HAP-1 (cell line): ENCODE results near the gene SLC38A3.
"Not testable (repeated sequence)": the region's sequence is repeated elsewhere in the genome, so short reads cannot be mapped to it uniquely, and the experiment has no call there.

ENCODE experiments used
- DNase-seq, 2 experiments: peaks; one replicate each; pipeline ENCODE4 v3.0.0-alpha.2; 2016 to 2020; ENCODE audit warnings: low spot score in 2 of 2
- H3K27me3 ChIP-seq: fragments of 250-450 bp; sonication (Bioruptor Pico); 2 replicates; pipeline ENCODE4 v1.5.1; 2020; ENCODE audit warnings: low read depth, mild to moderate bottlenecking, moderate library complexity
- H3K36me3 ChIP-seq: fragments of 250-450 bp; sonication (Bioruptor Pico); replicated peaks from 2 replicates; pipeline ENCODE4 v1.5.1; 2020; ENCODE audit warnings: mild to moderate bottlenecking
- H3K4me1 ChIP-seq: fragments of 250-450 bp; sonication (Bioruptor Pico); 2 replicates; pipeline ENCODE4 v1.5.1; 2020; ENCODE audit warnings: mild to moderate bottlenecking
- H3K4me3 ChIP-seq: fragments of 250-450 bp; sonication (Bioruptor Pico); 2 replicates; pipeline ENCODE4 v1.5.1; 2020; ENCODE audit warnings: mild to moderate bottlenecking, moderate library complexity
- H3K9me3 ChIP-seq: fragments of 250-450 bp; sonication (Bioruptor Pico); 2 replicates; pipeline ENCODE4 v1.5.1; 2020; ENCODE audit warnings: mild to moderate bottlenecking, moderate library complexity
- in situ Hi-C: fragments of 300-500 bp; cut with MboI; formaldehyde crosslinking; loops from 3 replicates; pipeline ENCODE4 v1.14.3; 2020; ENCODE audit warnings: low sequenced_read_pairs, inconsistent platforms, mixed read lengths

SLC38A3 gene

DNA sequence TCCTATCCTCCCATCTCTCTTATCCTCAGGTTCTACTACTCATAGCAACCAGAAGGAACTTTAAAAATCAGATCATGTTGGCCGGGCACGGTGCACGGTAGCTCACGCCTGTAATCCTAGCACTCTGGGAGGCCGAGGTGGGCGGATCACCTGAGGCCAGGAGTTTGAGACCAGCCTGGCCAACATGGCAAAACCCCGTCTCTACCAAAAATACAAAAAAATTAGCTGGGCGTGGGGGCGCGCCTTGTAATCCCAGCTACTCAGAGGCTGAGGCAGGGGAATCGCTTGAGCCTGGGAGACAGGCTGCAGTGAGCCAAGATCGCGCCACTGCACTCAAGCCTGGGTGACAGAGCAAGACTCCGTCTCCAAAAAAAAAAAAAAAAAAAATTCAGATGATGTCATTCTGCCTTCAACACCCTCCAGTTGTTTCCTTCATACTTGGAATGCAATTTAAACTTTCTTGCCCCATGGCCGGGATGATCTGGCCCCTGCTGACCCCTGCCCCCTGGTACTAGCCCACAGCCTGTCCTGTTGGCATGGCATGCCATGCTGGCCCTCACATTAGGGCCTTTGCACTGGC is 23.2 kb downstream of the SLC38A3 start:
- peaks cover 10% of the 10 kb centered on the region for H3K4me1 ChIP-seq
- H3K27me3 ChIP-seq, in situ Hi-C loops, DNase-seq, H3K9me3 ChIP-seq, H3K36me3 ChIP-seq: not testable (repeated sequence)
- H3K4me3 ChIP-seq = peak overlapping the region; percentile 50

DNA sequence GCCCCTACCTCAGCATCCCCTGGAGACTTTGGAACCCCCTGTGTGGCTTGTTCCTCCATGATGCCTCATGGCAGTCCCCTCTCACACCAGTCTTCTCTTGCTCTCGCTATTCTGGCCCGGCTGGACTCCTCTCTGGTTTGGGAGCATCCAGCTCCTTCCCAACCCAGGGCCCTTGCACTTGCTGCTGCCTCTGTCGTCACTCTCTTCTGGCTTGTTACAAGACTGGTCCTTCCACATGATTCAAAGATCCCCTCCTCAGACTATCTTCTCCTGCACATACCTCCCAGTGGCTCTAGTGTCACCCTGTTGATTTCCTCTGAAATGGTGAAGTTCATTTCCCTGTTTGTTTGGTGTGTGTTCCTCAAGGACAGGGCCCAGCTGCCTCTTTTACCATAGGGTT is 24.4 kb downstream of the SLC38A3 start:
- no peaks in the 10 kb centered on the region for H3K36me3 ChIP-seq
- H3K4me1 ChIP-seq = peaks cover 10% of the 10 kb centered on the region
- in situ Hi-C loops = no loop called here
- no peaks in the 10 kb centered on the region for H3K9me3 ChIP-seq
- no peak for DNase-seq
- H3K27me3 ChIP-seq = no peaks in the 10 kb centered on the region
- no peak overlapping the region for H3K4me3 ChIP-seq

DNA sequence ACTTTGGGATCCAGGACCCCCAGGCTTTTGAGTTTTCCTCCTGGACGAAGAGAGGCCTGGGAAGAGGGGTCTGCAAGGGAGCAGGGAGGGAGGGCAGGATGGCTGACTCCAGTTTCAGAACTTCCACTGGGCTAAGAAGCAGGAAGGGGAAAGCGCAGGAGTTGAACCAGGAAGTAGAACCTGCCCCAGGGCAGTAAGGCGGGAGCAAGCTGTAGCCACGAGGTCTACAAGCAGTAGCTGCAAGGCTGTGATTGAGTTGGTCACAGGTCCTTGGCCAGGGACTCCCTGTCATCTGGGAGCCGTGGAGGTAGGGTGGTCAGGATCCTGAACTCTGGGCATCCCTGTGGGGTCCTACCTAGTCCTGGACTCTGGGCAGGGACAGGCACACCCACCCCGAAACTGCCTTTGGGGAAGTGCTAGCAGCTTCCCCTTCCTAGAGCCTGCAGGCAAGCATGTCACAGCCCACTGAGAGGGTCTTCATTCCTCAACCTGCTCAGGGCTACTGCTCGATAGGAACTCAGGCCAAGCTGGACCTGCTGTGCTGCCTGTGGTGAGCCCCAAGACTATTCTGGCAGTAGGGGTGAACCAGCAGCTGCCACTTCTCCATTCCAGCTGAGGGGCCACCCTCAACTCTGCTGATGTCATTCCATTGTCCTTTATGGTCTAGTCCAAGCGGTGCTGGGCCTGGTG is 25.2 kb downstream of the SLC38A3 start:
- Histone ChIP-seq H3K4me3 (no peak overlapping the region), H3K4me1 (peaks cover 11% of the 10 kb centered on the region), H3K27me3 (no peaks in the 10 kb centered on the region), H3K9me3 (no peaks in the 10 kb centered on the region), H3K36me3 (no peaks in the 10 kb centered on the region)
- in situ Hi-C loops = no loop called here
- DNase-seq = no peak

DNA sequence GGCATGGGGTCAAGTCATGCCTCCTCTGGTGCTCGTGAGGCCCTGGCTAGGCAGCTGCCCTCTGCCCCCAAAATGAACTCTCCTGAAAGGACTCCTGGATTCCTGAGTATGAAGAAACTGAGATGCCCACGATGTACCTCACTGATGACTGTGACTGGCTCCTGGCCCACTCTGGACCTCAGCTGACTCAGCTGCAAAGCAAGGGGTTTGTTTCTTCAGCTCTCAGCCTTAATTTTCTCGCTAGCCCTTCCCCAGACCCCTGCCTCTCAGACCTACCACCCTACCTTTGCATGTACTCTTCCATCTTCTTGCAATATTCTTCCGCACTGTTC is 25.7 kb downstream of the SLC38A3 start:
- Histone ChIP-seq H3K9me3 (no peaks in the 10 kb centered on the region), H3K36me3 (no peaks in the 10 kb centered on the region), H3K27me3 (no peaks in the 10 kb centered on the region), H3K4me1 (peaks cover 14% of the 10 kb centered on the region), H3K4me3 (no peak overlapping the region)
- DNase-seq = no peak
- in situ Hi-C loops = no loop called here

DNA sequence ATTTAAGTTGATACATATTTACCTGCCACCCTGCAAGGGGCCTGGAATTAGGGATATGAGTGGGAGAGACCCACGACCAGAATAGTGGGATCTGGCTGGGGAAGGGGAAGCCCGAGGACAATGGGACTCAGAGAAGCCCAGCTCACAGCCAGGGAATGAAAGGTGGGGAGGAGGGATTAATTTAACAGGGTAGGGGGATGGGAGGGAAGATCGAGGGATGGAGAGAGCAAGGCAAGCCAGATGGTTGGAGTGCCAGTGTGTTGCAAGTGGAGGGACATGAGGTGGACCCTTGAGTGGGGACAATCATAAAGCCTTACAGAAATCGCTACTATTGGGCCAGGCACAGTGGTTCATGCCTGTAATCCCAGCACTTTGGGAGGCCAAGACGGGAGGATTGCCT is 26.5 kb downstream of the SLC38A3 start:
- Histone ChIP-seq H3K4me3 (no peak overlapping the region), H3K9me3 (no peaks in the 10 kb centered on the region), H3K36me3 (no peaks in the 10 kb centered on the region), H3K4me1 (peaks cover 11% of the 10 kb centered on the region), H3K27me3 (no peaks in the 10 kb centered on the region)
- in situ Hi-C loops = no loop called here
- no peak for DNase-seq

DNA sequence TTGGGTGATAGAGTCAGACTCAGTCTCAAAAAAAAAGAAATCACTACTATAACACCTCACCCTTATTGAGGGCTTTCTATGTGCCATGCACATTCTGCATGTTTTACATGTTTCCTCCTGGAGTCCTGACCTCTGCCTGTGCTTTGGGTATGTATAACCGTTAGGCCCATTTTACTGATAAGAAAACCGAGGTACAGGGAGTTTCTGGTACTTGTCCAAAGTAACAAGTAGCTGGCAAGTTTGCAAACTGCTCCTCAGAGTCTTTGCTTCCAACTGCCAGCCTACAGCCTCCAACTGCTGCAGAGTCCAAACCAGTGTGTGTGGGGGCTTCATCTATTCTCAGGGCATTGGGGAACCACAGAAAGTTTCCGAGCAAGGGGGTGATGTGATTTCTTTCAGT is 27.2 kb downstream of the SLC38A3 start:
- Histone ChIP-seq H3K4me1 (peaks cover 7% of the 10 kb centered on the region), H3K4me3 (no peak overlapping the region), H3K9me3 (no peaks in the 10 kb centered on the region), H3K27me3 (no peaks in the 10 kb centered on the region), H3K36me3 (no peaks in the 10 kb centered on the region)
- DNase-seq = no peak
- in situ Hi-C loops = no loop called here

DNA sequence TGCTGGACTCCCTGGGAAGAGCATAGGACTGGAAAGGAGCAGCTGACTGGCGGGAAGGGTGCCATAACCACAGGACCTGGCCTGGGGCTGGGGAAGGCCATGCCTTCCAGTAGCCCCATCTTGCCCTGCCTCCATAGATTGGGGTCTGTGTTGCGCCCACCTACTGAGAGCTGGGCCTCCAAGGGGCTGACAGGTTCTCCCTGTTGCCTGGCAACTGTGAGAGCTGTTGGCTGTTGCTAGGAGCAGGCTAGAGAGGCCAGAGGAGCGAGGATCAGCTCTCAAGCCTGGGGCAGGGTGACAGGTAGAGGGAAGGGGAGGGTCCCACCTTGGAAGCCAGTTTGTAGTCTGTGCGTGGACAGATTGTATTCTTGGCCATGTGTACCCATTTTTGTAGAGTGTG is 28.1 kb downstream of the SLC38A3 start:
- peaks cover 6% of the 10 kb centered on the region for H3K4me1 ChIP-seq
- H3K9me3 ChIP-seq = no peaks in the 10 kb centered on the region
- H3K36me3 ChIP-seq = no peaks in the 10 kb centered on the region; the same call in 1 of the 2 replicates
- H3K27me3 ChIP-seq = no peaks in the 10 kb centered on the region
- no peak for DNase-seq
- in situ Hi-C loops = no loop called here
- H3K4me3 ChIP-seq = no peak overlapping the region

DNA sequence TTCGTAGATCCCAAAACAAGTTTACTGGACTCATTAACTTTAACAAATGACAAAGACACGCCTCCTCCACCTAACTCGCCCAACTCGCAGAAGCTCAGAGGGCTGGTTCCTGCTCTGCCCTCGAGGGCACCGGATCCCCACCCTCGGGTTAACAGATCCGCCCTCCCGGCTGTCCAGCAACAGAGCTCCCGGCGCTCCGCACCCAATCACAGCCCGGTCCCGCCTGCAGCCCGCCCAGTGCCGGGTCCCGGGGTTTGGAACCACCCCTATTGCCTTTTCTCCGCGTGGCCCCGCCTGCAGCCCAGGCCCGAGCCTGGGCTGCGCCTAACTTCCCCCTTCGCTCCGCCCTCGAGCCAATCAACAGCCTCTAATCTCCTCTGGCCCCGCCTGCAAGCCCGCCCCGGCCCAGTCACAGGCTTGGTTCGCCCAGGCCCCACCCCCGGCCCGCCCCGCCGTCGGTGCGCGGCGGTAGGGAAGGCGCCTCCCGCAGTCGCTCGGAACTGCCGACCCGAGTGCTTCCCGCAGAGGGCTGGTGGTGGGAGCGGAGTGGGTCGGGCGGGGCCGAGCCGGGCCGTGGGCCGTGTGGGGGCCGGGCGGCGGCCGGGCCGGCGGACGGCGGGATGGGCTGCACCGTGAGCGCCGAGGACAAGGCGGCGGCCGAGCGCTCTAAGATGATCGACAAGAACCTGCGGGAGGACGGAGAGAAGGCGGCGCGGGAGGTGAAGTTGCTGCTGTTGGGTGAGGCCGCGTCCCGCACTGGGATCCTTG is 30.8 kb downstream of the SLC38A3 start, which contains the start of gene GNAI2:
GNAI2 (plus strand) TSS at position 489 of the 768 bp plus-strand sequence; CDS start at position 621, 132 bp downstream.
- H3K9me3 ChIP-seq = no peaks in the 10 kb centered on the region

DNA sequence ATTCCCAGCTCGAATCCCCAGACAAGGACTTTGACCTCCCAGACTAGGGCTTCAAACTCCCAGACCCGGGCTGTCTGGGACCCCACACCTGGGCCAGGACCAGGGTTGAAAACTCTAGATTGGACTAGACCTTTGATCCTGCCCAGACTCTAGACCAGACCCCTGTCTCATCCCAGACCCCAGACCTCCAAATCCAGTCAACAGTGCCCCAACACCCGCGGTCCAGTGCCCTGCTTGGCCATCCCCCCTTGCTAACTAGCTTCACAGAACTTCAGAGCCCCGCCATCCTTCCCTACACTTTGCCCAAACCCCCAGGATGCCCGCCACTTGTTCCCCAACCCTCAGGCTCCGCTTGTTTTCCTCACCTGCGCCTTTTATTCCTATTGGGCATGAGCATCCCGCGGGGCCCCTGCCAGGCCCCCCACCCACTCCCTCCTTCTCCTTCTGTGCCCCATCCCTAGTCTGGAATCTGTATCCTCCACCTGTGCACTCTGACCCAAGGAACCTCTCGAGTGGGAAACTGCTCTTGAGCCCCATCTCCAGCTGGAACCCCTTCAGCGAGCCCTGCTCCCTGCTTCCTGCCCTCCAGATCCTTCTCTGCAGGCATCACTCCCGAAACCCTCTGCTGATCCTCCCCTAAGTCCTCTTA is 31.5 kb downstream of the SLC38A3 start:
- H3K36me3 ChIP-seq = peaks cover 15% of the 10 kb centered on the region
- peak overlapping the region; percentile 74 for H3K4me3 ChIP-seq
- DNase-seq = no peak
- H3K27me3 ChIP-seq = no peaks in the 10 kb centered on the region
- H3K9me3 ChIP-seq = no peaks in the 10 kb centered on the region
- in situ Hi-C loops = no loop called here
- peaks cover 20% of the 10 kb centered on the region for H3K4me1 ChIP-seq

More for the DNA sequence above, 30.8 kb downstream of the SLC38A3 start, which contains the start of gene GNAI2:
- DNase-seq = peak; percentile 98 to 100
- Histone ChIP-seq H3K4me1 (peaks cover 13% of the 10 kb centered on the region), H3K36me3 (peaks cover 9% of the 10 kb centered on the region), H3K27me3 (no peaks in the 10 kb centered on the region), H3K4me3 (peak within 1 kb of the TSS; percentile 74)
- in situ Hi-C loops = no loop called here

DNA sequence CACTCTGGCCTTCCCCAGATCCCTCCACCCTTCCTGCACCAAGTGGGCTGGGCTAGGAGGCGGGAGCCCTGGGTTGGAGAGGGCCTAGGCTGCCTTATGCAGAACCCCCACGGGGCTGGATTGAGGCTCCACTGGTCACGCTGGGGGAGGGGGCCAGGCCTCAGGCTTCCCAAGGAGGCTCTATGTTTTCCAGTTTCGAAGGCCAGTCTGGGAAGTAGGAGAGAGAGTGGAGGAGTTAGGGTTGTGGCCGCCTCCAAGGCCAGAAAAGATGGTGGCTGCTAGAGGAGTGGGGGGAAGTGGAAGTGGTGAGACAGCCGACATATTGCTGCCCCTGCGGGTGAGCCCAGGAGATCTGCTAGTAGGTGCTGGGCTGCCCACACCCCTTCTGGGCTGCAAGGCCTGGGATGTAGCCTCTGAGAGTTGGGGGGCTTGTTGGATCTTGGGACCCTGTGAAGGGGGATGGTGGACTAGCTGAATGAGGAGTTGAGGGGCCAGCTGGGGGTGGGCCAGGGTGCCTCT is 32.1 kb downstream of the SLC38A3 start:
- peak; percentile 54 to 72 for DNase-seq
- Histone ChIP-seq H3K9me3 (no peaks in the 10 kb centered on the region), H3K4me3 (peak overlapping the region; percentile 74), H3K27me3 (no peaks in the 10 kb centered on the region), H3K36me3 (peaks cover 15% of the 10 kb centered on the region), H3K4me1 (peaks cover 22% of the 10 kb centered on the region)
- in situ Hi-C loops = no loop called here

DNA sequence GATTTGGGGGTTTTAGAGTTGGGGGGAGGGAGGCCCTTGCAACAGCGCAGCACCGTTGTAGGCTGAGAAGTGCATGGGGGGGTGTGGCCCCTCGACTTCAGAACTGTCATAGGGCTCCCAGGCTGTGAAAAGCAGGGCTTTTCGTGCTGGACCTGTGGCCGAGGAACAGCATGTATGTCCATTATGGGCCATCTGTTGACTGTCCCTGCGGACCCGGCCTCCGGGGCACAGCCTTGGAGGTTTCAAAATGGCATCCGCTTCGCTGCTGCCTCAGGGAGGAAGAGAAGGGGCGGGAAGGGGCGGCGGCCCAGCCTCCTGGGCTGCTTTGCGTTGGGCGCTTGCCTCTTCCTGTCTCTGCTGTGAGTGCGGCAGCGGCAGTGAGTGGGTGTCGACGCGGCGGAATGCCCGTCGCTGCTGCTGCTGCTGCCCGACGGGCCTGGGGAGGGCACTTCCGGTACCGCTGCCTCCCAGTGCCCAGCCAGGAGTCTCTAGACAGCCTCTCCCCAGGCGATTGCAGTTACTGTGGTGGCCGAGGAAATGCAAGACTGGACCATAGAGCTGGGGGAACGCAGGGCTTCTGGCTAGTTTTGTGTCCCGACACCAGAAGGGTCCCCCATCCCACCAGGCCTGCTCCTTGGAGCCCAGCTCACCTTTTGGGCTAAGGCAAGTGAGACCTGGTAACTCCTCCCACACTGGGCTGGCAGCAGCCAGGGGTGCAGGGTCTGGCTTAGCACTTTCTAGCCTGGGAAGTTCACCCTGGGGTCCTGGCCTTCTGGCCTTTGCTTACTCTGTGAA is 32.9 kb downstream of the SLC38A3 start:
- in situ Hi-C loops = no loop called here
- Histone ChIP-seq H3K4me1 (peaks cover 22% of the 10 kb centered on the region), H3K36me3 (peaks cover 21% of the 10 kb centered on the region), H3K9me3 (no peaks in the 10 kb centered on the region), H3K4me3 (peak overlapping the region; percentile 74), H3K27me3 (no peaks in the 10 kb centered on the region)
- DNase-seq = peak; percentile 67 to 84

DNA sequence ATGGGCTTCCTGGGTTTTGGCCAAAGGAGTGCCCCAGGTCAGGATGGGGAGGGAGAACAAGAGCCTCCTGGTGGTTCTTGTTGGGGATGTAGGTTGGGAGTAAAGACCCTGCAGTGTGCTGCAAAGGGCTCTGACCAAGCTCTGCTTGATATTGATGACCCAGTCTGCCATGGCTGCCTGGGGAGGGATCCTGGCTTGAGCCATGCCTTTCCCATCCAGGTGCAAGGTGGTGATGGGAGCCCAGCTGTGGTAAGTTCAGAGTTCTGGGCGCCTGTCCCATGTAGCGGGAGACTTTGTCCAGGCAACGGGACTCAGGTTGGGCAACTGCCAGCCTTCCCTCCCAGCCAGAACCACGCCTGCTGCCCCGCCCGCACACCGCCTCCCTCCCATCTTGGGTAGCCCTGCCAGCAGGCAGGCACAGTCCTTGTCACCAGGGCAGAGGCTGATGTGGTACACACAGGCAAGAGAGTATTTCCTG is 33.5 kb downstream of the SLC38A3 start:
- H3K9me3 ChIP-seq = no peaks in the 10 kb centered on the region
- H3K4me3 ChIP-seq = peak overlapping the region; percentile 74
- H3K27me3 ChIP-seq = no peaks in the 10 kb centered on the region
- in situ Hi-C loops = no loop called here
- peaks cover 21% of the 10 kb centered on the region for H3K36me3 ChIP-seq
- DNase-seq = peak in 1 of 2 experiments; percentile 50
- peaks cover 22% of the 10 kb centered on the region for H3K4me1 ChIP-seq

DNA sequence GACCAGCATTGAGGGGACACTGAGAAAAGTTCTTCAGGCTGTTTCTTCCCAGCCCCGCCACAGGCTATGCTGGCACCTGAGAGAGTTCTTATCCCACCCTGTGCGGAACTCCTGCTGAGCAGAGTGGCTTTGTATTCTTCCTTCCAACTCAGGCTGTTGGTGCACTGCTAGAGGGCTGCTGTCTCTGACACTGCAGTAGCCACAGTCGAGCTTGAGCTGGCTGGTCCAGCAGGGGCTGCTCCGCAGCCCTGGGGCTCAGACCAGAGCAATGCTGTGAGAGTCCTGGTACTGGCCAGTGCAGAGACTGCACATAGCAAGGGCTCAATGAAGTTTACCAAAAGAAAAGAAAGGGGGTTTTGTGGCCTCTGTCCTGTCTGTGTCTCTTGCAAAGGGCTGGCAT is 34.6 kb downstream of the SLC38A3 start:
- Histone ChIP-seq H3K27me3 (no peaks in the 10 kb centered on the region), H3K9me3 (no peaks in the 10 kb centered on the region), H3K36me3 (peaks cover 21% of the 10 kb centered on the region), H3K4me3 (no peak overlapping the region), H3K4me1 (peaks cover 22% of the 10 kb centered on the region)
- in situ Hi-C loops = no loop called here
- DNase-seq = no peak
